GM21526 (cell line): Measurements from ENCODE around the gene NUDT4.

Experiments used
- ATAC-seq: cut with Tn5 transposase; IDR thresholded peaks from one replicate; pipeline ENCODE4 v1.9.1; 2021; ENCODE audit warnings: moderate library complexity; ENCODE audit not compliant: unreplicated experiment, low FRiP score

Gene NUDT4

DNA sequence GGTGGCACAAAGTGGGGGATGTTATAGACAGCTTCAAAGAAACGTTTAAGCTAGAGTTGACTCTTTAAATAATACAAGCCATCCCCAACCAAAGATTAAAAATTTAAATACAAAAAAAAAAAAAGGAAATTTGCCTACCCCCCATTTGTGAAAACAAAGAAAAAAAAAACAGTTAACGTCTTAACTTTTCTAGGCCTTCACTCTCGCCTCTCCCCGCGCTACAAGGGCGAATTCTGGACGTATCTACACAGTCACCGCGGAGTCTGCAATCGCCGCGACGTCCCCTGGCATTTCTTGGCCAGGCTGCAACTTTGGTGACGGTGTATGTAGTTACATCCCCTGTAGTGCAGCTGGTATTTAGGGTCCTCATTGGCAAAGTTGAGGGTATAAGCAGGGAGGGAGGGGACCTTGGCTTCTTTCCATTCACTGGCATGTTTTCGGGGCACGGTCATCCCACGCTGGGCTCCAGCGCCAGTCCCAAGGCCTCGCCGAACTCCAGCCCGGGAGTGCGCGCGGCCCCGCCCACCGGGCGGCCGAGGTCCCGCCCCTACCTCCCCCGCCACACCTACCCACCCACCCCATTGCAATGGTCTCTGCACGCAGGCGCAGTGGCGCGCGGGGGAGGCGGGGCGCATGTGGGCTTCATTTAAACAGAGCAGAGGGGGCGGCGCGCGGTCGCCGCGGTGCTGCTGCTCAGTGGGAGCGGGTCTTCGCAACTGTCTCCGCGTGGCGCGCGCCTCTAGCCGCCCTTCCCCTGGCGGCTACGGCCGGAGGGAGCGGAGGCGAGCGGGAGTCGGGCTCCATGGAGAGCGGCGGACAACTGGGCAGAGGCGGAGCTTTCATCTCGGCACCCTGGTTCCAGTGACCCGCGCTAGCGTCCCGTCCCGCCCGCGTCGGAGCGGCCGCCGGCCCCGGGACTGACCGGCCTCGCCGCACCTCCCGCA lies at the start of gene NUDT4:
Gene NUDT4, plus strand, starts transcription at position 674 of the 944 bp plus-strand sequence. CDS start 398 bp downstream, outside the sequence.
- peak; percentile 65 for ATAC-seq

DNA sequence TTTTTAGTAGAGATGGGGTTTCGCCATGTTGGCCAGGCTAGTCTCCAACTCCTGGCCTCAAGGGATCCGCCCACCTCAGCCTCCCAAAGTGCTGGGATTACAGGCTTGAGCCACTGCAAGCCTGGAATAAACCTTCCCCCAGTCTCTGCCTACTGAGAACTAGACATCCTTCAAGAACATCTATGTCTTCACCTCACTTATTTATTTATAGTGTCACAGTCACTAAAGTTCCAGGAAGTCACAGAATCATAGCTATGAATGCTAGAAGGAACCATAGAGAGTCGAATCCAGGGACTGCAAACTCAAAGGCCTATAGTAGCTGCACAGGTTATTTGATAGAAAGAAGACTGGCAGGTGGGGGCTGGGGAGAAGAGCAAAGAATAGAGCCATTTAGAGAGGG lies 44.7 kb upstream of the NUDT4 start:
- no peak for ATAC-seq

DNA sequence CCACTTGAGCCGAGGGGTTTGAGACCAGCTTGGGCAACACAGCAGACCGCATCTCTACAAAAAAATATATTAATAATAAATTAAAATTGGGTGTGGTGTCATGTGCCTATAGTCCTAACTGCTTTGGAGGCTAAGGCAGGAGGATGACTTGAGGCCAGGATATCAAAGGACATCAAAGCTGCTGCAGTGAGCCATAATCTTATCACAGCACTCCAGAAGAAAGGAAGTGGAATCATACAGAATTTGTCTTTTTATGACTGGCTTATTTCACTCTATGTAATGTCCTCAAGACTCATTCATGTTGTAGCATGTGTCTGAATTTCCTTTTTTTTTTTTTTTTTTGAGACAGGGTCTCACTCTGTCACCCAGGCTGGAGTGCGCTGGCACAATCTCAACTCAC lies 43.9 kb upstream of the NUDT4 start:
- ATAC-seq = no peak

DNA sequence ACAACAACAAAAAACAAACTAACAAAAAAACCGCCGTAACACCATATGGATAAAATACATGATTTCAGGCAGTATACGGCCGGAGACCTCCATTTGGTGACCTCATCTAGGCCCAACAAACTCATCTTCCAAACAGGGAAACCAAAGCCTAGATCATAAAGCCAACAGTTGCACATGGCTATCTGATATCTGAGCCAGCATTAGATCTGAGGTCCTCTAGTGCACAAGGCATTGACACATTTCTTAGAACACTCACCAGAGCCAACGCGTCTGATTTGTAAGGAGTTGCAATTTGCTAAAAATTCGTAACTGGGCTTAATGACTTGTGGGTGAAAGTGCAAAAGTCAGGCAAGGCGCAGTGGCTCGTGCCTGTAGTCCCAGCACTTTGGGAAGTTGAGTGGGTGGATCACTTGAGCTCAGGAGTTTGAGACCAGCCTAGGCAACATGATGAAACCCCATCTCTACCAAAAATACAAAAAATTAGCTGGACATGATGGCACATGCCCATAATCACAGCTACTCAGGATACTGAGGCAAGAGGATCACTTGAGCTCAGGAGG lies 42.0 kb upstream of the NUDT4 start:
- ATAC-seq = no peak

DNA sequence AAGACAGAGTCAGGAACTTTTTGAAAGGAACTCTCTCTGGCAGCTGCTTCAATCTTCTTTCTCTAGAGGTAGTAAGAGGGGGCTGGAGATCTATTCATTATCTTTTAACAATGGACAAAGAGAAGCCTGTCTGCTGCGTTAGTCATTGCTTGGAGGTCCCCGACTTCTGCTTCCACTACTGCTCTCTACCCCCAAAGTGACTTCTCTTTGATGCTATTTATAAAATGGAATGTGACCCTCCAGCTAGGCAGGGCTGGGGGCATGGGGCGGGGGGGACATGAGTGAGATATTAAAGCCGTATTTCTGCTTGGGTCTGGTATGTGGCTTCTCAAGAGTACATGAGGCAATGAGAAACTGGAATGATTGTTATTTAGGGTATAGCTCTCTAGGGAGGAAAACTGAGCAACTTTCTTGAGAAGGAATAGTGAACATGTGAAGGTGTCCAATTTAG lies 41.4 kb upstream of the NUDT4 start:
- no peak for ATAC-seq

DNA sequence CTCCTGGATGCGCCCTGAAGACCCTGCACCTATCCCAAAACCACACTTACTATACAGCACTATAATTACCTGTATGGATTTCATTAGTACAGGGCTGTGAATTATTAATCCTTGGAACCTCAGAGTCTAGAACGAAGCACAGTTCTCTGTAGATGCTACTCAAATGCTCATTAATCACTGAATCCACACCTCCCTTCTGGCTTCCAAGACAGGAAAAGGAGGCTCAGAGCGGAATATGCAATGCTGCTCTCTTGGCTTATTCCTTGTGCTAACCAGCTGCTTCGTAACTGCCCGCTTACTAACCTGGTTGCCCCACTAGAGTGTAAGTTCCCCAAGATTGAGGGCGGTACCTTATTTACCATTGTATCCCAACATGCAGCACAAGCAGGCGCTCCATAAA lies 39.1 kb upstream of the NUDT4 start:
- no peak for ATAC-seq

DNA sequence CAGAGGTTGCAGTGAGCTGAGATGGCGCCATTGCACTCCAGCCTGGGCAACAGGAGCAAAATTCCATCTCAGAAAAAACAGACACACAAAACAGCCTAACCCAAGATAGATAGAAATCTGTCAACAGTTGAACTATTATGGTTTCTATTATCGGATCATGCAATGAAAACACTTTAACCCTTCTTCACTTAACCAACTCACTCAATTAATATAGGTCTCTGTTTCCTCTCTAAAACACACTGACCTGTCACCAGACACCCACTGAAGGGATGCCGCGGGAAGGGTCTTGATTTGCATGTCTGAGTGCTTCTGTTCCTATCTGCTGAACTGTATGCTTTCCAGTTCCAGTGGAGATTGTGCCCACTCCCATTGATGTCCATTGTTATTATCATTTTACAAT lies 38.0 kb upstream of the NUDT4 start:
- no peak for ATAC-seq

DNA sequence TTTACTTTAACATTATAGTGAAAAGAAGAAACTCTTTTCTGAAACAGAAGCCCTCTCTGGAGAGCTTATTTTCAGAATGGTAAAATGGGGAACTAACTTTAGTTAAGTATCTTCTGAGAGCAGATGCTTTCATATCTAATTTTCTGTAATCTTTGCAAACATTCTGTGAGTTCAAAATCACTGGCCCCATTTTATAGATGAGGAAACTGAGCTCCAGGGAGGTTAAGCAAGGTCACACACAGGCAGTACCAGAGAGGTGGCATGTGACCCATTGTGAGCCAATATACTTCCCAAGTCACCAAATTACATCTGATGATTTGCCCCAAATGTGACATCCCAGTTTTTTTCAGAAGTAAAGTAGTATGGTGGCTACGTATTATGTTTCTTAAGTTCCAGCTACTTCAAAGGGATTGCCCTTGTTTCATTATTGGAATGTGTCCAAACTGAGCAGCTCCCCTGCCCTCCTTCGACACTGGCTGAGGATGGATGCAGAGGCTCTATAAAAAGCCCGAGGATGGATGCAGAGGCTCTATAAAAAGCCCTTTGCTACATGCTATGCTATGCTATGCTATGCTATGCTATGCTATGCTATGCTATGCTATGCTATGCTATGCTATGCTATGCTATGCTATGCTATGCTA lies 36.2 kb upstream of the NUDT4 start:
- ATAC-seq = peak; percentile 65

DNA sequence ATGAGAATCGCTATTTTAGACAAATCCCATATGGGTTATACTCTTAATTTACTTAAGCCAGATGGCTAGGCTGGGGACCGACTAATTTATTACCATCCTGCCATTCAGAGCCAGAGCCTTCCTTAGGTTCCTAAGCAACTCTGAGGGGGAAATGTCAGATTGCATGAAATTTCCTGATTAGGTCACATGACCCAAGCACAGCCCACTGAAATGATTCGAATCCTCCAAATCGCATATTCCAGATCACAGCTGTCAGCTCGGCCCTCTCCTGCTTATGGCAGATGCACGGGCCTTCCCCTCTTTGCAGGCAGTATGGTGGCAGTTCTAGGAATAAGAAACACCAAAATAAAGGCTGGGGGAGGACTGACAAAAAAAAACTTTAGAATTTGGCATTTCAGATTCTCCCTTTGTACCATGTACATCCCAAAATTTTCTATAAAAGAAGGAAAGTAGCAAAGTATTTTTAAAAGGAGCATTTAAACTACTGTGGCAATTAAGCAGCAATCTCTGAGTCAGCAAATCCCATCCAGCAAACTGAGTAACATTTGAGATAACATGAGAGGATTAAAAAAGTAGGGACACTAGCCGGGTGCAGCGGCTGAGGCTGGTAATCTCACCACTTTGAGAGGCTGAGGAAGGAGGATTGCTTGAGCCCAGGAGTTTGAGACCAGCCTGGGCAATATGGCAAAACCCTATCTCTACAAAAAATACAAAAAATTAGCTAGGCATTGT lies 30.5 kb upstream of the NUDT4 start:
- ATAC-seq = no peak

DNA sequence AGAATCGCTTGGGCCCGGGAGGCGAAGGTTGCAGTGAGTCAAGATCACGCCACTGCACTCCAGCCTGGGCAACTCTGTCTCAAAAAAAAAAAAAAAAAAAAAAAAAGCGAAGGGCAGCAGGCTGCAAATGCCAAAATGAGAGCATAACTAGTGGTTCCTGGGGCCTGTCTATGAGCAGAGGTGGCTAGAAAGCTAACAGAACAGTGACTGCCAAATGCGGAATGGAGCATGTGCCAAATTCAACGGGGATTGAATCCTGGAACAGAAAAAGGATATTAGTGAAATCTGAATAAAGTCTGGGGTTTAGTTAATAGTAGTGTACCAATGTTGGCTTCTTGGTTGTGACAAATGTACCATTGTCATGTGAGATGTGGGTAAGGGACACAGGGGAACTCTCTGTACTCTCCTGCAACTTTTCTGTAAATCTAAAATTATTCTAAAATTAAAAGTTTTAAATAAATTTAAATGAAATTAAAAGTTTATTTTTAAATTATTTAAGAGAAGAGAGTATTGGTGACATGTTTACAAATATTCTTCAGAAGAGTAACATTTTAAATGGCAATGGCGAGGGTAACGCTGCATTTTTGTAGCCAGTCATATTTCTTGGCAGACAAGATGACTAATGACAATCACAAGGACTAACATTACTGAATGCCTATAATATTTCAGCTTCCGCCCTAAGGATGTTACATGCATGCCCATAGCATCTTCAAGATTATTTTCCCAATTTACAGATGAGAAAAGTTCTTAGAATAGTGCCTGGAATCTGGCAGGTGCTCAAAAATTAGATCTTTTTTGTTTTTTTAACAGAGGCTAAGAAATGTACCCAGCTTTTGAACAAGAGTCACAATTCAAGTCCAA lies 28.9 kb upstream of the NUDT4 start:
- ATAC-seq = no peak

DNA sequence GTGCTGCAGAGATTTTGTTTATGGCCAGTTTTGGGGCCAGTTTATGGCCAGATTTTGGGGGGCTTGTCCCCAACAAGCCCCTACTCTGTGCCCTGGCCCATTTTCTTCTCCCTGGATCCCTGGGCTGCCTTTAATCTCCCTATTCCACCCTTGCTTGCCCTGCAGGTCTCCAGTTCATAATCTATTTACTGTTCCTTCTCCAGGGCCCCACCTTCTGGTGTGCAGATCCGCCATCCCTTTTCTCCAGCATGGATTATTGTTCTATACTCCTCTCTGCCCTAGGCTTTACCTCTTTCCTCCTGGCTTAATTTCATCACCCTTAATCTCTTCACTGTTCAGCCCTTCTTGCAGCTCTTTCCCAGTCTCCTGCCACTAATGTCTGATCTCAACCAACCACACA lies 26.0 kb upstream of the NUDT4 start:
- no peak for ATAC-seq

DNA sequence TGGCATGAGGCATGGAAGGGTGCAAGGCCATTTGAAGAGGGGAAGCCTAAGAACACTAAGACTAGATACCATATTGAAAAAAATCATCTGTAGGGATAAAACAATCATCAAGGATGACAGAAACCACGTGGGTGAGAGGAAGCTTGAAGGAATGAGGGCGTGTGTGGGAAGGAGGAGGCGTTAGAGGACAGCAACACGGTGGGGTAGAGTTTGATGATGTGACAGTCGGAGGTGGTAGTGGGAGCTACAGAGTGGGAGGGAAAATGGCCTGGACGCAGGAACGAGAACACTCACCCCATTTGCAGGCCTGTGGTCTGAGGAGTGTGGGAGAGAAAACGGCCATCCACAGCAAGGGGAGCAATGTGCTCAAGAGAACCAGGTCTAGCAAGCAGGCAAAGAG lies 25.4 kb upstream of the NUDT4 start:
- no peak for ATAC-seq

DNA sequence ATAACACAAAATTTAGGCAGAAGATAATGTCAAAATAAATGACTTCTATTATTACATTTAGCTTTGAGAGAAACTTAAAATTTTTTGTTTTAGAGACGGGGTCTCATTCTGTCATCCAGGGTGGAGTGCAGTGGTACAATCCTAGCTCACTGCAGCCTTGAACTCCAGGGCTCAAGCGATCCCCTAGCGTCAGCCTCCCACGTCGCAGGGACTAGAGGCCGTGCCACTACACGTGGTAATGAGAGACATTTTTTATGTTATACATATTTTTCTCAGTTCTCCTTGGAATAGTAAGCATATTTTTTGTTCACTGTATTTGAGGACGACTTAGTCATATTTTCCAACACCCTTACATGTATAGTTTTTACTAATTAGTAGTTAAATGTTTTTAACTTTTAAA lies 21.5 kb upstream of the NUDT4 start:
- no peak for ATAC-seq

DNA sequence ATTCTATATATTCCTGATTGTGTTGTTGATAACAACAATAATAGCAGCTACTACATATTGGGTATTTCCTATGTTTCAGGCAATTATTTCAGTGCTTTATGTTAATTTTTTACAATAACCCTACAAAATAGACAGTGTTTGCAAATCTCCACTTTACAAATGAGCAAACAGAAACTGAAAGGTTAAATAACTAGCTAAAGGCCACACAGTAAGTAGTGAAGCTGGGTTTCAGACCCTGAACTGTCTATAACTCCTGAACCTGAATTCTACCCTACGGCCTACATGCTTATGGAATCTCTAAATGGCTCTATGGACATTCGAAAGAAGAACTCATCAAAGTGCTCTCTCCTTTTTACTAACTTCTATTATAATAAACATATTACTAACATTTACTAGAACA lies 19.7 kb upstream of the NUDT4 start:
- no peak for ATAC-seq

DNA sequence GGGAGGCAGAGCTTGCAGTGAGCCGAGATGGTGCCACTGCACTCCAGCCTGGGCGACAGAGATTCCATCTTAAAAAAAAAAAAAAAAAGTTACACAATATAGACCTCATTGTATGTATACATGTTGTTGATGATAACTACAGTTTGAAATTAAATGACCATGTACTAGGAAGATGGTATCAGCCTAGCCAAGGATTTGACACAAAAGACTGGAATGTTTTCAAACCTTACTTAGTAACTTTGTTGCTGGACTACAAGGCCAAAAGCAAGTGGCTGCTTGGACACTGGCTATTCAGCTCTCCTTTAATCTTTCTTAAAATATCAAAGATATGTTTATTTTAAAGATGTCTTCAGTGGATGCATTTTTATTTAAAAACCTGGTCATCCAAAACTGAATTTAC lies 18.9 kb upstream of the NUDT4 start:
- no peak for ATAC-seq

DNA sequence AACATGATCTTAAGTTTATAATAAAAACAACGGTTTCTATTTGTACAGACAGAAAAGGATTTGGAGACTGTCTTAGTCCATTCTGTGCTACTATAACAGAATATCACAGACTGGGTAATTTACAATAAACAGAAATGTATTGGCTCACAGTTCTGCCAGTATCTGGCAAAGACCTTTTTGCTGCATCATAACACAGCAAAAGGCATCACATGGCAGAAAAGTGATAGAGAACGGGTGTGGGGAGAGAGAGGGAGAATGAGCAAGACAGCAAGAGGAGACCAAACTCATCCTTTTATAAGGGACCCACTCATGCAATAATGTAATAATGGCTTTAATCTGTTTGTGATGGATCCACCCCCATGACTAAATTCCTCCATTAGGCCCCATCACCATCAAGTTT lies 17.0 kb upstream of the NUDT4 start:
- ATAC-seq = no peak

DNA sequence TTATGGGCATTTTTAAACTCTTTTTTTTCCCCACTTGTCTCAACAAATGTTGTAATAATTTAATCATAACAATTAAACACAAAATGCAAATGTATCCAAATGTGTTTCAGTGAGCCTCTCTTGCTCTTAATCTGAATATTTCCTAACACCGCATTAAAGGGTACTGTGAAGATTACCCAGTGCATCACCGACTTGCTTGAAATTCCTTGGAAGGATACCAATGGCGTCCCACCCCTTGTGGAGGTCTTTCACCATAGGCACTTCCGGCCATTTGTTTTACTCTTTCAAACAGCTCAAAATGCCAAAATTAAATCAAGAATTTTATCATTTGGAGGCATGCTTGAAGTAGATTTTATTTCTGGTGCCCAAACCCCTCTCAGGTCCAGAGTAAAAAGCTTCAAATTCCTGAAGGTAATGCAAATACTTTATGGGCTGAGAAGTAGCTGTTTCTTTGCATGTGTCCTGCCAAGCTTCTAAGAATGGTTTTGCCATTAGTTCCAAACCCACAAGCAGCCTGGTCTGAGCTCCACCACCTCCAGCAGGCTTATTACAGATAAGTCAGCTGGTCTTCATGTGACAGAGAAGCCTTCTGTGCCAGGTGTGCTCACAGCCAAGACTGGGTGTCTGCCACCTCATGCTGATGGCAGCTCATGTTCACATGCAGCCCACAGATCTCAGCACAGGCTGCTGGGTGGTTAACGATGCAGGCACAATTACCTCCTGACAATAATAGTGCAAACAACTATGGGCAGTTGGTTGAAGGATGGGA lies 16.4 kb upstream of the NUDT4 start:
- no peak for ATAC-seq

DNA sequence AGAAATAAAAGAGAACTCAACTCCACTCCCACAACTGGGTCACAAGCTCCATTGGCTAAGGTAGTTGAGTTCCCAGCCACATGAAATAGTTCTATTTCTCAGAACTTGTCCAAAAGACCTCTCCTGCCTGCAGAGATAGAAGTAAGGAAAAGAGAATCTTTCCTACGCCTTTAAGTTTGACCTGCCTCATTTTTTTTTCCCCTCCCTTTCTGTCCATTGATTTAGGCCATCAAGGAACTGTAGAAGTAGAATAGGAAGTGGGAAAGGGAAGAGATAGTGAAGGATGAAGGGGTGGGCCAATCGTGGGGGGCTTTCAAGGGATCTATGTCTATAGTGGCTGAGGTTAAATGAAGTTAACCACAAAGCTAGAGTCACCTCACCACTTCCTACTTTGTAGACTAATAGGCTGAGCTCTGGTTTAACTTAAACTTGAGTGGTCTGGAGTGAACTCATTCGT lies 13.9 kb upstream of the NUDT4 start:
- ATAC-seq = no peak
